H9 (cell line): ENCODE data around the gene ITGB1BP1. TPM values are rescaled to one million over a fixed set of nuclear protein-coding genes. Genes with fewer than 3 reads are reported as not detected.

ENCODE experiments used
- DNase-seq: peaks from one replicate; pipeline ENCODE4 v3.0.0-alpha.2; 2017
- H2AFZ ChIP-seq: one replicate; pipeline ENCODE4 v1.6.1; 2013; ENCODE audit warnings: mild to moderate bottlenecking, low read length, control low read depth, moderate library complexity
- H2AK5ac ChIP-seq: 2 replicates; pipeline ENCODE4 v1.6.1; 2013; ENCODE audit warnings: low read length, control low read depth, mixed read lengths; ENCODE audit not compliant: insufficient read length
- H2BK120ac ChIP-seq: one replicate; pipeline ENCODE4 v1.6.1; 2013; ENCODE audit warnings: low read depth, mild to moderate bottlenecking, low read length, control low read depth, inconsistent platforms; ENCODE audit not compliant: poor library complexity, severe bottlenecking
- H2BK12ac ChIP-seq: 2 replicates; pipeline ENCODE4 v1.6.1; 2013; ENCODE audit warnings: low read length, control low read depth, mixed read lengths, low read depth; ENCODE audit not compliant: insufficient read length
- H2BK15ac ChIP-seq: 2 replicates; pipeline ENCODE4 v1.6.1; 2013; ENCODE audit warnings: low read depth, low read length, control low read depth
- H2BK20ac ChIP-seq: one replicate; pipeline ENCODE4 v1.6.1; 2013; ENCODE audit warnings: low read depth, mild to moderate bottlenecking, low read length, control low read depth, inconsistent platforms; ENCODE audit not compliant: poor library complexity, severe bottlenecking
- H2BK5ac ChIP-seq: 2 replicates; pipeline ENCODE4 v1.6.1; 2013; ENCODE audit warnings: low read length, control low read depth, mixed read lengths; ENCODE audit not compliant: insufficient read length
- H3K14ac ChIP-seq: 2 replicates; pipeline ENCODE4 v1.6.1; 2013; ENCODE audit warnings: low read length, control low read depth; ENCODE audit not compliant: insufficient read depth
- H3K18ac ChIP-seq: 2 replicates; pipeline ENCODE4 v1.6.1; 2013; ENCODE audit warnings: low read depth, mild to moderate bottlenecking, mixed read lengths, low read length, control low read depth; ENCODE audit not compliant: insufficient read length
- H3K23ac ChIP-seq: 2 replicates; pipeline ENCODE4 v1.6.1; 2013; ENCODE audit warnings: low read length, control low read depth, mixed read lengths, low read depth; ENCODE audit not compliant: insufficient read length
- H3K23me2 ChIP-seq: 2 replicates; pipeline ENCODE4 v1.6.1; 2013; ENCODE audit warnings: low read depth, mild to moderate bottlenecking, mixed read lengths, low read length, control low read depth; ENCODE audit not compliant: insufficient read length, poor library complexity, severe bottlenecking
- H3K27ac ChIP-seq: 2 replicates; pipeline ENCODE4 v1.5.1; 2013; ENCODE audit warnings: low read length, control low read depth, mixed read lengths, low read depth; ENCODE audit not compliant: insufficient read length
- H3K27me3 ChIP-seq: 2 replicates; pipeline ENCODE4 v1.6.1; 2013; ENCODE audit warnings: low read length, control low read depth, inconsistent platforms; ENCODE audit not compliant: insufficient read depth
- H3K4ac ChIP-seq: 2 replicates; pipeline ENCODE4 v1.6.1; 2013; ENCODE audit warnings: low read depth, mild to moderate bottlenecking, control low read depth, inconsistent platforms, low read length, moderate library complexity
- H3K4me1 ChIP-seq: 2 replicates; pipeline ENCODE4 v1.6.1; 2013; ENCODE audit warnings: low read length, control low read depth, inconsistent platforms; ENCODE audit not compliant: insufficient read depth
- H3K4me2 ChIP-seq: 2 replicates; pipeline ENCODE4 v1.6.1; 2013; ENCODE audit warnings: low read length, control low read depth, mixed read lengths; ENCODE audit not compliant: insufficient read length, insufficient read depth
- H3K56ac ChIP-seq: 2 replicates; pipeline ENCODE4 v1.6.1; 2013; ENCODE audit warnings: low read depth, mild to moderate bottlenecking, mixed read lengths, low read length, control low read depth; ENCODE audit not compliant: insufficient read length
- H3K79me1 ChIP-seq: 2 replicates; pipeline ENCODE4 v1.6.1; 2013; ENCODE audit warnings: low read depth, mild to moderate bottlenecking, moderate library complexity, low read length, control low read depth, inconsistent platforms; ENCODE audit not compliant: insufficient read depth, poor library complexity, severe bottlenecking
- H3K79me2 ChIP-seq: 2 replicates; pipeline ENCODE4 v1.6.1; 2013; ENCODE audit warnings: low read length, control low read depth, inconsistent platforms; ENCODE audit not compliant: insufficient read depth
- H3K9ac ChIP-seq: 2 replicates; pipeline ENCODE4 v1.6.1; 2013; ENCODE audit warnings: low read length, control low read depth, mixed read lengths; ENCODE audit not compliant: insufficient read length; ENCODE audit errors: extremely low read depth
- H3K9me3 ChIP-seq: one replicate; pipeline ENCODE4 v1.6.1; 2013; ENCODE audit warnings: low read depth, low read length, inconsistent platforms; ENCODE audit not compliant: control insufficient read depth
- H3T11ph ChIP-seq: one replicate; pipeline ENCODE4 v1.6.1; 2013; ENCODE audit warnings: mild to moderate bottlenecking, low read length, control low read depth, inconsistent platforms
- H4K20me1 ChIP-seq: one replicate; pipeline ENCODE4 v1.6.1; 2013; ENCODE audit not compliant: control insufficient read depth, insufficient read length, insufficient read depth
- H4K5ac ChIP-seq: 2 replicates; pipeline ENCODE4 v1.6.1; 2013; ENCODE audit warnings: low read depth, mild to moderate bottlenecking, mixed read lengths, low read length, control low read depth; ENCODE audit not compliant: insufficient read length
- H4K8ac ChIP-seq: replicated peaks from 2 replicates; pipeline ENCODE4 v1.6.1; 2013; ENCODE audit warnings: low read length, control low read depth, mixed read lengths, low read depth; ENCODE audit not compliant: insufficient read length
- H4K91ac ChIP-seq: 2 replicates; pipeline ENCODE4 v1.6.1; 2013; ENCODE audit warnings: low read depth, mild to moderate bottlenecking, moderate library complexity, mixed read lengths, low read length, control low read depth; ENCODE audit not compliant: insufficient read length
- H3K27ac Mint-ChIP-seq, 3 experiments: 2 replicates in 2 of 3; 3 replicates in 1 of 3; pipeline ENCODE4 v1.8.0; 2020 to 2021; ENCODE audit warnings: mixed read lengths in 3 of 3, mild to moderate bottlenecking in 1 of 3, moderate library complexity in 1 of 3
- H3K27me3 Mint-ChIP-seq: 2 replicates; pipeline ENCODE4 v1.8.0; 2021; ENCODE audit warnings: low read depth, mild to moderate bottlenecking, moderate library complexity, mixed read lengths
- H3K36me3 Mint-ChIP-seq, 3 experiments: 2 replicates in 2 of 3; 3 replicates in 1 of 3; pipeline ENCODE4 v1.8.0; 2020 to 2021; ENCODE audit warnings: low read depth in 3 of 3, mixed read lengths in 3 of 3; ENCODE audit not compliant: insufficient read depth in 1 of 3
- H3K4me1 Mint-ChIP-seq, 2 experiments: 2 replicates each; pipeline ENCODE4 v1.8.0; 2020; ENCODE audit warnings: mixed read lengths in 2 of 2
- H3K4me3 Mint-ChIP-seq, 2 experiments: 2 replicates in 1 of 2; 3 replicates in 1 of 2; pipeline ENCODE4 v1.8.0; 2020 to 2021; ENCODE audit warnings: mild to moderate bottlenecking in 2 of 2, mixed read lengths in 2 of 2, moderate library complexity in 1 of 2
- H3K9me3 Mint-ChIP-seq, 2 experiments: 2 replicates in 1 of 2; 3 replicates in 1 of 2; pipeline ENCODE4 v1.8.0; 2020; ENCODE audit warnings: mild to moderate bottlenecking in 2 of 2, mixed read lengths in 2 of 2, moderate library complexity in 1 of 2
- WGBS: extraction: QIAGEN DNeasy Blood & Tissue Kit; methylation state at CpG from one replicate; pipeline ENCODE4 v1.1.7; 2013; ENCODE audit warnings: missing lambda C conversion rate, low lambda C conversion rate, mixed read lengths; ENCODE audit not compliant: insufficient read length; ENCODE audit errors: extremely low coverage; 5-methylcytosine and 5-hydroxymethylcytosine counted together
- total RNA-seq: library from RNA; stranded (reverse); gene quantifications from 2 replicates; pipeline ENCODE4 v1.2.1, GENCODE V29; 2021
- TF ChIP-seq, protein P1 (sequence below): fragments of 200-600 bp; sonication (generic); conservative IDR thresholded peaks from 3 replicates; pipeline ENCODE4 v1.8.0; 2021; ENCODE audit warnings: antibody characterized with exemption, mild to moderate bottlenecking

ITGB1BP1 gene
- total RNA-seq, 1 experiment from 2014 or later = 38.7 TPM

DNA sequence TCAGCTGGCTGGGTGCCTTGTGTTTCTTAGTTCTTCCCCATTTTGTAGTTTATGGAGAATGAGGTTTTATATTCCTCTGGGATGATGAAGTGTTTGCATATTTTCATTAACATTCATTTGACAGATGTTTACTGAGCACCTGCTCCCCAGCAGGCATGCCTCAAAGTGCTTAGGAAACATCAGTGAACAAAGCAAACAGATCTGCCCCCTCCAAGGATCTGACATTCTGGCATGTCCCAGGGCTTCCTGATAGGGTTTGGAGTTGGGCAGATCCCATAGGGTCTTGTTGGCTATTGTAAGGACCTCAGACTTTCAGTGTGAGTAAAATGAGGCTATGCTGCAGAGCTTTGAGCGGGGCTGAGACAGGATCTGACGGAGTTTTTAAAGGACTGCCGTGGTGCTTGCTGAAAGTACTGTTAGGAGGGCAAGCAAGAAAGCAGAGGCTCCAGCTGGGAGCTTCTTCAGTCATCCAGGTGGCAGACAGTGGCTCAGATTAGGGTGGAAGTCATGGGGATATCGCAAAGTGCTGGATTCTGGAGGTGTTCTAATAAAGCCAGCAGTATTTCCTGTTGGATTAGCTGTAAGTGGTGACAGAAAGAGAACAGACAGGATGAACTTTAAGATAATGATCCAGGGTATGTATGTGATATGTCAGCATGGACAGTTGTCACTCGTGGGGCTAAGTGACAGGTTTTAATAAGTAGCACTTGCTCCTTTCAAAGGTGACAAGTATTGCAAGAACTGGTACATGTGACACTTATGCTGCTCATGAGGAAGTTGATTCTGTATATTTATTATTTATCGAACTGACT lies 39.8 kb upstream of the ITGB1BP1 start:
- TF ChIP-seq, protein P1, sequence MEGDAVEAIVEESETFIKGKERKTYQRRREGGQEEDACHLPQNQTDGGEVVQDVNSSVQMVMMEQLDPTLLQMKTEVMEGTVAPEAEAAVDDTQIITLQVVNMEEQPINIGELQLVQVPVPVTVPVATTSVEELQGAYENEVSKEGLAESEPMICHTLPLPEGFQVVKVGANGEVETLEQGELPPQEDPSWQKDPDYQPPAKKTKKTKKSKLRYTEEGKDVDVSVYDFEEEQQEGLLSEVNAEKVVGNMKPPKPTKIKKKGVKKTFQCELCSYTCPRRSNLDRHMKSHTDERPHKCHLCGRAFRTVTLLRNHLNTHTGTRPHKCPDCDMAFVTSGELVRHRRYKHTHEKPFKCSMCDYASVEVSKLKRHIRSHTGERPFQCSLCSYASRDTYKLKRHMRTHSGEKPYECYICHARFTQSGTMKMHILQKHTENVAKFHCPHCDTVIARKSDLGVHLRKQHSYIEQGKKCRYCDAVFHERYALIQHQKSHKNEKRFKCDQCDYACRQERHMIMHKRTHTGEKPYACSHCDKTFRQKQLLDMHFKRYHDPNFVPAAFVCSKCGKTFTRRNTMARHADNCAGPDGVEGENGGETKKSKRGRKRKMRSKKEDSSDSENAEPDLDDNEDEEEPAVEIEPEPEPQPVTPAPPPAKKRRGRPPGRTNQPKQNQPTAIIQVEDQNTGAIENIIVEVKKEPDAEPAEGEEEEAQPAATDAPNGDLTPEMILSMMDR = no peak
- H2AFZ ChIP-seq = no peak overlapping the region
- Mint-ChIP-seq H3K4me3 (peak overlapping the region in 1 of 2 experiments; percentile 39; a peak in 2 of 5 replicates), H3K27me3 (no peaks in the 10 kb centered on the region), H3K27ac (peak overlapping the region; percentile 25 to 93 (median 39); a peak in 6 of 7 replicates), H3K36me3 (peaks cover 15 to 60% (median 51%) of the 10 kb centered on the region in 3 experiments; a peak in 6 of 7 replicates), H3K9me3 (no peaks in the 10 kb centered on the region), H3K4me1 (peaks cover 0 to 4% of the 10 kb centered on the region in 2 experiments; a peak in 1 of 4 replicates)
- no peak overlapping the region for H3K56ac ChIP-seq
- H4K91ac ChIP-seq = no peak overlapping the region
- no peak overlapping the region for H3K4ac ChIP-seq
- H3K23ac ChIP-seq = no peak overlapping the region
- H3K27ac ChIP-seq = no peak overlapping the region
- no CpG with 5 or more reads among the region's 6 CpGs for WGBS
- no peak overlapping the region for H3K4me2 ChIP-seq
- H4K8ac ChIP-seq = no peak overlapping the region
- no peak overlapping the region for H4K5ac ChIP-seq
- DNase-seq = no peak
- H3K14ac ChIP-seq = no peak overlapping the region
- H2BK12ac ChIP-seq = no peak overlapping the region
- no peaks in the 10 kb centered on the region for H3K27me3 ChIP-seq
- H3K9ac ChIP-seq = no peak overlapping the region
- H2AK5ac ChIP-seq = no peak overlapping the region
- no peaks in the 10 kb centered on the region for H4K20me1 ChIP-seq
- no peaks in the 10 kb centered on the region for H3K4me1 ChIP-seq
- no peak overlapping the region for H2BK20ac ChIP-seq
- H3K23me2 ChIP-seq = no peaks in the 10 kb centered on the region
- no peaks in the 10 kb centered on the region for H3K79me1 ChIP-seq
- H2BK120ac ChIP-seq = no peak overlapping the region
- no peak overlapping the region for H2BK15ac ChIP-seq
- H3T11ph ChIP-seq = no peak overlapping the region
- no peak overlapping the region for H2BK5ac ChIP-seq
- H3K79me2 ChIP-seq = no peaks in the 10 kb centered on the region
- H3K9me3 ChIP-seq = no peaks in the 10 kb centered on the region
- H3K18ac ChIP-seq = no peak overlapping the region
